ENCODE measurements around the gene OPCML. TPM values are rescaled to one million over a fixed set of nuclear protein-coding genes. Genes with fewer than 3 reads are reported as not detected.

The OPCML gene
- total RNA-seq, 1 experiment from 2014 or later = 0.58 TPM

- no peak for DNase-seq (ENCODE audit: low read depth in 1 of 2, low spot score in 2 of 2)
- no peaks in the 10 kb centered on the region for H3K36me3 ChIP-seq
- H3K4me3 ChIP-seq = no peak overlapping the region
- H3K27me3 ChIP-seq (replicated peaks) = no peaks in the 10 kb centered on the region
- no peaks in the 10 kb centered on the region for H3K4me1 ChIP-seq (replicated peaks)
- no peak overlapping the region for H3K27ac ChIP-seq
- no peaks in the 10 kb centered on the region for H3K9me3 ChIP-seq (replicated peaks)
Measured at GRCh38 chr11:132549001-132549400, 983.3 kb downstream of the OPCML start.

- no peak for DNase-seq (ENCODE audit: low read depth in 1 of 2, low spot score in 2 of 2)
- Histone ChIP-seq H3K27me3 (replicated peaks) (no peaks in the 10 kb centered on the region), H3K4me3 (no peak overlapping the region), H3K27ac (no peak overlapping the region), H3K36me3 (no peaks in the 10 kb centered on the region), H3K4me1 (replicated peaks) (no peaks in the 10 kb centered on the region), H3K9me3 (replicated peaks) (no peaks in the 10 kb centered on the region)
Measured at GRCh38 chr11:132544007-132544406, 988.3 kb downstream of the OPCML start.

DNA sequence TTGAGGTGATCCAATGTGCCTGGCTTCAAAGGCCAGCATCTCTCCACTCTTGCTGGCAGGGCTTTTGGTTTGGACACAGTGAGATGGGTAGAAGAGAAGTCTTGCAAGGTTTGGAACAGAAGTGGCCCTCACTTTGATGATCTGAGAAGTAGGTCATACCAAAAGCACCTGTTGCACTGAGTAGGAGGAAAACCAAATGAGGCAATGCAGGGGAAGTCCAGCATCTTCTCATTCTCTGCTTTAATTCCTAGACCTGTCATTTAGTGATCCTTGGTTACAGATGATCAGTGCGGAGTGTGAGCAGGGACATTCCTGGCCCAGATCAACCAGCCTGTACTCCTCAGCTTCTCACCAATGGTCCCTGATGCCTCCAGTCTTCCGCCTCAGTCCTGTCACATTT is 990.5 kb downstream of the OPCML start:
- no peaks in the 10 kb centered on the region for H3K36me3 ChIP-seq
- no peaks in the 10 kb centered on the region for H3K27me3 ChIP-seq (replicated peaks)
- H3K4me1 ChIP-seq (replicated peaks) = no peaks in the 10 kb centered on the region
- H3K9me3 ChIP-seq (replicated peaks) = no peaks in the 10 kb centered on the region
- H3K27ac ChIP-seq = no peak overlapping the region
- DNase-seq (ENCODE audit: low read depth in 1 of 2, low spot score in 2 of 2) = no peak
- H3K4me3 ChIP-seq = no peak overlapping the region

DNA sequence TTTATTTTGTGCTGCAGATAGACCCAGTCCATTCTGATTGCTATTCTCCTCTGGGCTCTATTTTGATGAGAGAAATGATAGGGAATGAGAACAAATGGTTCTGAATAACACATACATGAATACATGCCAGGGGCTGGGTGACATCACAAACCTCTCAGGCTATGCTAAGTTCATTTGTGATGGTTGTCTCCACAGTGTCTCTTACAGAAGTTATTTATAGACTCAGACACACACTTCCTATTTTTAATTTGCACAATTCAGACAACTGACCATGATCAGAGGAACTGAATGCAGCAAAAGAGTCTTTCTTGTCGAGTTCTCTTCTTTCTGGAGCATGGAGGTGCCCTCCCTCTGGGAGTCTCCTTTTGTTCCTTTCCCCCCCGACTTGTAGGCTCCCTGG is 991.7 kb downstream of the OPCML start:
- Histone ChIP-seq H3K36me3 (no peaks in the 10 kb centered on the region), H3K4me3 (no peak overlapping the region), H3K9me3 (replicated peaks) (no peaks in the 10 kb centered on the region), H3K4me1 (replicated peaks) (no peaks in the 10 kb centered on the region), H3K27ac (no peak overlapping the region), H3K27me3 (replicated peaks) (no peaks in the 10 kb centered on the region)
- no peak for DNase-seq (ENCODE audit: low read depth in 1 of 2, low spot score in 2 of 2)

DNA sequence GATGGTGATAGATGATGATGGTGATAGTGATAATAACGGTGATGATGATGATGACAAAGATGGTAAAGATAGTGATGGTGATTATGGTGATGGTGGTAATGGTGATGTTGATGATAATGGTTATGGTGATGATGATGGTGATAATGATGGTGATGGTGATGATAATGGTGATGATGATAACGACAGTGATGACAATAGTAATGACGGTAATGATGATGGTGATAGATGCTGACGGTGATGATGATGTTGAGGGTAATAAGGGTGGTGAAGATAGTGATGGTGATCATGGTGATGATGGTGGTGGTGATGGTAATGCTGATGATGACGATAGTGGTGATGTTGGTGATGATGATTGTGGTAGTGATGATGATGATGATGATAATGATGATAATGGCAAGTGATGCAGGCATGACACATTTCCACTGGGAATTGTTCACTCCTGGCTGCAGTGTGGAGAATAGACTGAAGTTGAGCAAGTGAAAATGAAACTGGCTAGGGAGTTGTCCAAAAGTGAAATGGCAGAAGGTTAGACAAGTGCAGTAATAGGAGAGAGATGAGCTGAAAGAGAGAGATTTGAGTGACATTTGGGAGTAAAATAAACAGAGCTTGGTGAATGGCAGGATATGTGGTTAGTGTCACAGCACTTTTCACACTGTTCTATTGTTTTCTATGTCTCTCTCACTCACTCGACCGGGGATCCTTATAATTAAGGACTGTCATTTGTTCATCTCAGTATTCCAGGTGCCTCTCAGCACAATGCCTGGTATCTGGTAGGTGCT is 992.5 kb downstream of the OPCML start:
- Histone ChIP-seq H3K4me3 (no peak overlapping the region), H3K9me3 (replicated peaks) (no peaks in the 10 kb centered on the region), H3K4me1 (replicated peaks) (no peaks in the 10 kb centered on the region), H3K27ac (no peak overlapping the region), H3K27me3 (replicated peaks) (no peaks in the 10 kb centered on the region), H3K36me3 (no peaks in the 10 kb centered on the region)
- no peak for DNase-seq (ENCODE audit: low read depth in 1 of 2, low spot score in 2 of 2)

GRCh38 chr11:132538642-132539041 is 993.7 kb downstream of the OPCML start:
- no peaks in the 10 kb centered on the region for H3K36me3 ChIP-seq
- DNase-seq (ENCODE audit: low read depth in 1 of 2, low spot score in 2 of 2) = no peak
- no peaks in the 10 kb centered on the region for H3K9me3 ChIP-seq (replicated peaks)
- no peaks in the 10 kb centered on the region for H3K27me3 ChIP-seq (replicated peaks)
- no peak overlapping the region for H3K27ac ChIP-seq
- H3K4me1 ChIP-seq (replicated peaks) = no peaks in the 10 kb centered on the region
- H3K4me3 ChIP-seq = no peak overlapping the region

- Histone ChIP-seq H3K4me3 (no peak overlapping the region), H3K27ac (no peak overlapping the region)
- DNase-seq (ENCODE audit: low read depth in 1 of 2, low spot score in 2 of 2) = no peak
Measured at GRCh38 chr11:132535830-132536229, 996.5 kb downstream of the OPCML start.

DNA sequence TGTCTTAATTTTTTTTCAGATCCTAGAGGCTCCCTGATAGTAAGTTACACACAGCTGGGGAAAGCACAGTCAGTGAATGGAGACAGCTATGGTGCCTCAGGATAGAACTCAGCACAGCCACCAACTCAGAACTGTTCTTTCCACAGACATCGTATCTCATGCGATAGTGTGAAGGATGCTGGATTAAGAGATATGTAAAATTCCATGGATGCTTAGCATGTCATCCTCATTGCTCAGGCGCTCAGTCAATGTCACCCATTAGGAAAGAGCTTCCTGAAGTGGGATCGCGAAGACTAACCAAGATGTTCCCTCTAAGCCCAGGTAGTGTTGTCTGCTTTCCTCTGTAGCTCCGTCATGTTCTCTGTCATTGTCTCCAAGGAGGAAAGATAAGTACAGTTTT is 1000.4 kb downstream of the OPCML start:
- no peak for DNase-seq (ENCODE audit: low read depth in 1 of 2, low spot score in 2 of 2)
- H3K4me1 ChIP-seq (replicated peaks) = no peaks in the 10 kb centered on the region
- no peaks in the 10 kb centered on the region for H3K27me3 ChIP-seq (replicated peaks)
- no peaks in the 10 kb centered on the region for H3K9me3 ChIP-seq (replicated peaks)
- no peak overlapping the region for H3K27ac ChIP-seq
- H3K36me3 ChIP-seq = no peaks in the 10 kb centered on the region
- no peak overlapping the region for H3K4me3 ChIP-seq

More at GRCh38 chr11:132535830-132536229, 996.5 kb downstream of the OPCML start:
- Histone ChIP-seq H3K27me3 (replicated peaks) (no peaks in the 10 kb centered on the region), H3K9me3 (replicated peaks) (no peaks in the 10 kb centered on the region), H3K36me3 (no peaks in the 10 kb centered on the region), H3K4me1 (replicated peaks) (no peaks in the 10 kb centered on the region)

GRCh38 chr11:132528181-132528580 is 1004.1 kb downstream of the OPCML start:
- no peaks in the 10 kb centered on the region for H3K36me3 ChIP-seq
- no peak overlapping the region for H3K27ac ChIP-seq
- DNase-seq (ENCODE audit: low read depth in 1 of 2, low spot score in 2 of 2) = no peak
- H3K9me3 ChIP-seq (replicated peaks) = no peaks in the 10 kb centered on the region
- no peak overlapping the region for H3K4me3 ChIP-seq
- H3K27me3 ChIP-seq (replicated peaks) = no peaks in the 10 kb centered on the region
- H3K4me1 ChIP-seq (replicated peaks) = no peaks in the 10 kb centered on the region

DNA sequence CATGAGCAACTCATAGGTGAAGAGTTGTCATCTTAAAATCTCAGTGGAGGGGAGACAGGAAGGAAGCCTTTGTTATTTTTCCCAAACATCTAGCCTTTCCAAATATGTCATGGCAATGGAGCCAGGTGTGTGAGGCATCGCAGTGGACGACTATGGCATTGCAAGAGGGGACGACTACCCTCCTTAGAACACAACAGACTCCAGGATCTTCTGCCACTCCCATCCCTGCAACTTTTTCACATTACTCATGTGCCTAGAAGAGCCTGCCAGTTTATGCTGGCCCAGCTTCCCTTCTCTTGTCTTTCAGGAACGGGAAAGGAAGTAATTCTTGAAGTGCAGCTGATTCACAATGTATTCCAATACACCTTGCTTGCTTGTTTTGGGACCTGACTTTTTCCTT is 1008.4 kb downstream of the OPCML start:
- H3K4me1 ChIP-seq (replicated peaks) = no peaks in the 10 kb centered on the region
- no peaks in the 10 kb centered on the region for H3K9me3 ChIP-seq (replicated peaks)
- H3K4me3 ChIP-seq = no peak overlapping the region
- no peaks in the 10 kb centered on the region for H3K36me3 ChIP-seq
- H3K27ac ChIP-seq = no peak overlapping the region
- no peaks in the 10 kb centered on the region for H3K27me3 ChIP-seq (replicated peaks)
- no peak for DNase-seq (ENCODE audit: low read depth in 1 of 2, low spot score in 2 of 2)

GRCh38 chr11:132520199-132520598 is 1012.1 kb downstream of the OPCML start:
- no peaks in the 10 kb centered on the region for H3K9me3 ChIP-seq (replicated peaks)
- H3K4me1 ChIP-seq (replicated peaks) = no peaks in the 10 kb centered on the region
- no peaks in the 10 kb centered on the region for H3K36me3 ChIP-seq
- H3K27ac ChIP-seq = no peak overlapping the region
- no peaks in the 10 kb centered on the region for H3K27me3 ChIP-seq (replicated peaks)
- H3K4me3 ChIP-seq = no peak overlapping the region
- no peak for DNase-seq (ENCODE audit: low read depth in 1 of 2, low spot score in 2 of 2)

- H3K4me1 ChIP-seq (replicated peaks) = no peaks in the 10 kb centered on the region
- H3K4me3 ChIP-seq = no peak overlapping the region
- no peak for DNase-seq (ENCODE audit: low read depth in 1 of 2, low spot score in 2 of 2)
- no peaks in the 10 kb centered on the region for H3K9me3 ChIP-seq (replicated peaks)
- no peaks in the 10 kb centered on the region for H3K36me3 ChIP-seq
- H3K27ac ChIP-seq = no peak overlapping the region
- no peaks in the 10 kb centered on the region for H3K27me3 ChIP-seq (replicated peaks)
Measured at GRCh38 chr11:132519241-132519815, 1013.0 kb downstream of the OPCML start.

- H3K36me3 ChIP-seq = no peaks in the 10 kb centered on the region
- no peak overlapping the region for H3K27ac ChIP-seq
- no peak for DNase-seq (ENCODE audit: low read depth in 1 of 2, low spot score in 2 of 2)
- no peaks in the 10 kb centered on the region for H3K4me1 ChIP-seq (replicated peaks)
- H3K9me3 ChIP-seq (replicated peaks) = no peaks in the 10 kb centered on the region
- no peak overlapping the region for H3K4me3 ChIP-seq
- H3K27me3 ChIP-seq (replicated peaks) = no peaks in the 10 kb centered on the region
Measured at GRCh38 chr11:132504501-132505041, 1027.7 kb downstream of the OPCML start.

DNA sequence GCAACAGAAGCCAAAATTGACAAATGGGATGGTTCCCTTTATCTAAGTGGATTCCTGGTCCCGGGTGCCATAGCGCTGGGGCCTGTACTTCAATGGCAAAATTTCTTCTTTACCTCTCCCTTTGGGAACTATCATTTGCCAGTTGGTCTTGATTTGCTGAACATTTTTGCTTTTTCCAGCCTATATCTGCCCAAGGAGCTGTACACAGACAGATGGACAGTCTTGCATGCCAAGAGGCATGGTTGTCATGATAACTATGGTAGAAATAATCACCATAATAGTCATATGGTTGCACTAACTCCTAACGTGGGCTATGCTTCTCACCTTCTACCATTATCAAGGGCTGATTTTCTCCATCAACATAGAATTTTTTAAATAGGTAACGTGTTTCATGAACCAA is 1030.9 kb downstream of the OPCML start:
- no peaks in the 10 kb centered on the region for H3K36me3 ChIP-seq
- H3K27me3 ChIP-seq (replicated peaks) = no peaks in the 10 kb centered on the region
- no peak for DNase-seq (ENCODE audit: low read depth in 1 of 2, low spot score in 2 of 2)
- H3K4me3 ChIP-seq = no peak overlapping the region
- no peaks in the 10 kb centered on the region for H3K4me1 ChIP-seq (replicated peaks)
- H3K27ac ChIP-seq = no peak overlapping the region
- no peaks in the 10 kb centered on the region for H3K9me3 ChIP-seq (replicated peaks)
